Esophagus muscularis mucosa (tissue), 3 donors: ENCODE data around the gene KCNN4.

ENCODE experiments used
- CTCF ChIP-seq, 3 experiments: fragments of 200-600 bp in 2 of 3; fragments of 450-650 bp in 1 of 3; sonication (generic) in 2 of 3; IDR thresholded peaks; one replicate each; pipeline ENCODE4 v1.5.1; 2017 to 2019; ENCODE audit warnings: antibody characterized with exemption in 3 of 3, mild to moderate bottlenecking in 2 of 3, moderate library complexity in 1 of 3
- POLR2A ChIP-seq: fragments of 450-650 bp; IDR thresholded peaks from one replicate; pipeline ENCODE4 v1.6.1; 2017; ENCODE audit warnings: antibody characterized with exemption, moderate library complexity, mild to moderate bottlenecking, low read depth

DNA sequence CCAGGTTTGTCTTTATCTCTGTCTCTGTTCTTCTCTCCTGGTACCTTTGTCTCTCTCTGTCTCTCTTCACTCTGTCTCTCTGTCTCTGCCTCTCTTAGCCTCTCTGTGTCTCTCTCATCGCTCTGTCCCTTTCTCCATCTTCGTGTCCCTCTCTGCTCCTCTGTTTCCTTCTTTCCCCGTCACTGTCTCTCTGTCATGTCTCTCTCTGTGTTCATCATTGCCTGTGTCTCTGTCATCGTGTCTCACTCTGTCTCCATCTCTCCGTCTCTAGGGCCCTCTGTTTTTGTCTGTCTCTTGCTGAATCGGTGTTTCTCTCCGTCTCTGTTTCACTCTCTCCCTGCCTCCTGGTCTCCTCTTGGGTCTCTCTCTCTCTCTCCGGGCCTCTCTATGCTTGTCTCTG lies 2.9 kb upstream of the KCNN4 start:
- TF ChIP-seq POLR2A (no peak), CTCF (IDR thresholded peaks at IDR 0.05) (no peak)
